HEK293T (cell line): ENCODE data around the gene PRKAG2.

Source experiments
- CTCF ChIA-PET: fragments of 350-600 bp; formaldehyde crosslinking; extraction: SDS; loops from one replicate; lab custom pipeline; 2021; ENCODE audit warnings: antibody characterized with exemption, inconsistent platforms; lab: Yijun Ruan, JAX
- POLR2A ChIA-PET: fragments of 350-600 bp; formaldehyde crosslinking; extraction: SDS; loops from one replicate; lab custom pipeline; 2020; ENCODE audit warnings: antibody characterized with exemption, inconsistent platforms; lab: Yijun Ruan, JAX
- DNase-seq: peaks from one replicate; pipeline ENCODE4 v3.0.0; 2012; ENCODE audit warnings: mixed read lengths; ENCODE audit errors: extremely low spot score
- ARNT ChIP-seq: fragments of 450-650 bp; IDR thresholded peaks from 2 replicates; pipeline ENCODE4 v1.6.1; 2017; ENCODE audit warnings: mild to moderate bottlenecking
- BHLHE40 ChIP-seq: fragments of 450-650 bp; IDR thresholded peaks from 2 replicates; pipeline ENCODE4 v1.6.1; 2016; ENCODE audit warnings: mild to moderate bottlenecking, moderate library complexity, borderline replicate concordance
- CTBP1 ChIP-seq: fragments of 450-650 bp; IDR thresholded peaks from 2 replicates; pipeline ENCODE4 v1.6.1; 2016; ENCODE audit warnings: borderline replicate concordance
- ELF4 ChIP-seq: fragments of 450-650 bp; IDR thresholded peaks from 2 replicates; pipeline ENCODE4 v1.6.1; 2017; ENCODE audit warnings: antibody characterized with exemption
- FOXA1 ChIP-seq: fragments of 450-650 bp; IDR thresholded peaks from 2 replicates; pipeline ENCODE4 v1.6.1; 2016; ENCODE audit warnings: mild to moderate bottlenecking
- FOXK2 ChIP-seq: fragments of 450-650 bp; IDR thresholded peaks from 2 replicates; pipeline ENCODE4 v1.6.1; 2016; ENCODE audit warnings: mild to moderate bottlenecking
- FOXM1 ChIP-seq: fragments of 450-650 bp; IDR thresholded peaks from 2 replicates; pipeline ENCODE4 v1.6.1; 2017; ENCODE audit warnings: mild to moderate bottlenecking, borderline replicate concordance
- HDGF ChIP-seq: fragments of 450-650 bp; IDR thresholded peaks from 2 replicates; pipeline ENCODE4 v1.6.1; 2017; ENCODE audit warnings: antibody characterized with exemption, borderline replicate concordance
- L3MBTL2 ChIP-seq: fragments of 450-650 bp; conservative IDR thresholded peaks from 2 replicates; pipeline ENCODE4 v1.6.1; 2016; ENCODE audit warnings: mild to moderate bottlenecking
- LEF1 ChIP-seq: fragments of 450-650 bp; IDR thresholded peaks from 2 replicates; pipeline ENCODE4 v1.6.1; 2017; ENCODE audit warnings: mild to moderate bottlenecking, borderline replicate concordance
- NFRKB ChIP-seq: fragments of 450-650 bp; IDR thresholded peaks from 2 replicates; pipeline ENCODE4 v1.6.1; 2016; ENCODE audit warnings: mild to moderate bottlenecking, moderate library complexity
- SP1 ChIP-seq: fragments of 450-650 bp; IDR thresholded peaks from 2 replicates; pipeline ENCODE4 v1.6.1; 2017
- SUZ12 ChIP-seq: fragments of 450-650 bp; IDR thresholded peaks from 2 replicates; pipeline ENCODE4 v1.6.1; 2016; ENCODE audit warnings: mild to moderate bottlenecking
- TARDBP ChIP-seq: fragments of 450-650 bp; IDR thresholded peaks from 2 replicates; pipeline ENCODE4 v1.6.1; 2016
- ZNF384 ChIP-seq: fragments of 450-650 bp; IDR thresholded peaks from 2 replicates; pipeline ENCODE4 v1.6.1; 2016
- TF ChIP-seq, protein P1 (sequence below): fragments of 450-650 bp; IDR thresholded peaks from 2 replicates; pipeline ENCODE4 v1.6.1; 2016

PRKAG2 gene

DNA sequence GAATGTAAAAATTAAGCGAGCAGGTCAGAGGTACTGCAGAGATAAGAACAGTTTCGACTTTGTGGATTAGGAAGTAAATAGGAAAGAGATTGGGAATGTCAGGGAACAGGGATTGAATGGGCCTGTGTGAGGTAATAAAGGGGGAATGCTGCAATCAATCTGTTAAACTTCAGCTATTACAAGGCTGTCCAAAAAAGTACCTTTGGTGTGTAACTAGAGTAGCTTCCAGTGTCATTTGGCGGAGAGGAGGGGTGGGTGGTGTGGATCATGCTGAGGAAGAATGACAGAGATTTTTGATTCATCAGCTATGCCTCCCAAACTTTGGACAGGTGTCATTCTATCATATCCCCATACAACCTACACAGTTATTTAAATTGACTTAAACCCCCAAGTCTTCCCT, 229.0 kb downstream of the PRKAG2 start:
- ChIA-PET POLR2A (no interaction called here), CTCF (interaction anchor here (0.5 kb wide), 1 partner anchor 12 kb away, joined by 3 read pairs; no protein-coding TSS in a partner anchor)
- DNase-seq, result no peak
- no peak for TF ChIP-seq FOXM1
- no peak for TF ChIP-seq FOXK2
- TF ChIP-seq ARNT, result no peak

DNA sequence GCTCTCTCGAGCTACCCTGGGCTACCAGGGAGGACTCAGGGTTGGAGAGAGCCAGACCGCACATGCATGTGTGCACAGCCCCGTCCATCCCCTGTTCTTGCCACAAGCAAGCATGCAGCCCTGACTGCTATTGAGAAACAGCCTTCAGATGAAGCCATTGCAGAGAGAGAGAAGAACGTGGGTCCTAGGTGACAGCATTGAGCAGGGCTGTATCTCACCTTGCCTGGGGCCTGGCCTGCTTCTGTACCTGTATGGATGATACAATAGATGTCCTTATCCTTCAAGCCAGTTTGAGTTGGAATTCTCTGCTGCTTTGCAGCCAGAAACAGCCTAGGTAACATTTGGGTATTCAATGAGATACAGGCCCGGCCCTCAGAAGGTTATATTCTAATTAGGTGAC, 229.9 kb downstream of the PRKAG2 start:
- TF ChIP-seq ZNF384 (no peak), LEF1 (no peak), FOXA1 (no peak), ARNT (no peak), L3MBTL2 (no peak), BHLHE40 (no peak), NFRKB (no peak), FOXK2 (no peak), FOXM1 (no peak), HDGF (no peak), ELF4 (no peak), CTBP1 (no peak), TARDBP (no peak), SP1 (no peak), SUZ12 (no peak)
- TF ChIP-seq, protein P1, sequence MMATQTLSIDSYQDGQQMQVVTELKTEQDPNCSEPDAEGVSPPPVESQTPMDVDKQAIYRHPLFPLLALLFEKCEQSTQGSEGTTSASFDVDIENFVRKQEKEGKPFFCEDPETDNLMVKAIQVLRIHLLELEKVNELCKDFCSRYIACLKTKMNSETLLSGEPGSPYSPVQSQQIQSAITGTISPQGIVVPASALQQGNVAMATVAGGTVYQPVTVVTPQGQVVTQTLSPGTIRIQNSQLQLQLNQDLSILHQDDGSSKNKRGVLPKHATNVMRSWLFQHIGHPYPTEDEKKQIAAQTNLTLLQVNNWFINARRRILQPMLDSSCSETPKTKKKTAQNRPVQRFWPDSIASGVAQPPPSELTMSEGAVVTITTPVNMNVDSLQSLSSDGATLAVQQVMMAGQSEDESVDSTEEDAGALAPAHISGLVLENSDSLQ, result no peak
- no peak for DNase-seq
- CTCF ChIA-PET, result no interaction called here
- POLR2A ChIA-PET, result no interaction called here

DNA sequence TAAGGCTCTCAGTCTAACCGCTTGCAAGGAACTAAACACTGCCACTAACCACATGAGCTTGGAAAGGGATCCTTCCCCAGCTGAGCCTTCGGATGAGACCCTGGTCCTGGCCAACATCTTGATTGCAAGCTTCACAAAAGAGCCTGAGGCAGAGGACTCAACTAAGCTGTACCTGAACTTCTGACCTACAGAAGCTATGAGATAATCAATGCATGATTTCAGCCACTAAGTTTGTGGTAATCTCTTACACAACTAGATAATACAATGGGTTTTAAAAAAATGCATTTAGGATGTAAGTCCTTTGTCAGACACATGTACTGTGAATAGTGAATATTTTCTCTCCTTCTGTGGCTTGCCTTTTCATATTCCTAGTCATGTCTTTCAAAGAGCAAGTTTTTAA, 231.6 kb downstream of the PRKAG2 start:
- DNase-seq, result no peak
- no peak for TF ChIP-seq SUZ12
- TF ChIP-seq ELF4, result no peak
- TF ChIP-seq LEF1, result no peak
- no peak for TF ChIP-seq TARDBP
- ChIA-PET POLR2A (no interaction called here), CTCF (no interaction called here)

DNA sequence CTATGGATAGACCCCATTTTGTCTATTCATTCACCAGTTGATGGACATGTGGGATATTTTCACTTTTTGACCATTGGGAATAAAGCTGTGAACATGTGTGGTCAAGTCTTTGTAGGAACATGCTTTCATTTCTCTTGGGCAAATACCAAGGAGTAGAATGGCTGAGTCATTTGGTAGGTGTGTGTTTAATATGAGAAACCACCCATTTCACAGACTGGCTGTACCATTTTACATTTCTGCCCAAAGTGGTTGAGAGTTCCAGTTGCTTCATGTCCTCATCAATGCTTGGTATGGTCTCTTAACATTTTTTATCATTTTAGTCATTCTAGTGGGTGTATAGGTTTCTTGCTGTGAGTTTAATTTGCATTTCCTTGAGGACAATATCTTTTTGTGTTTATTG, 232.4 kb downstream of the PRKAG2 start:
- POLR2A ChIA-PET, result no interaction called here
- TF ChIP-seq L3MBTL2 (no peak), FOXA1 (no peak), FOXM1 (no peak), FOXK2 (no peak), ZNF384 (no peak), SUZ12 (no peak), NFRKB (no peak), ELF4 (no peak), HDGF (no peak), SP1 (no peak), BHLHE40 (no peak), TARDBP (no peak), CTBP1 (no peak), ARNT (no peak), LEF1 (no peak)
- TF ChIP-seq, protein P1, result no peak
- no peak for DNase-seq
- CTCF ChIA-PET, result no interaction called here

DNA sequence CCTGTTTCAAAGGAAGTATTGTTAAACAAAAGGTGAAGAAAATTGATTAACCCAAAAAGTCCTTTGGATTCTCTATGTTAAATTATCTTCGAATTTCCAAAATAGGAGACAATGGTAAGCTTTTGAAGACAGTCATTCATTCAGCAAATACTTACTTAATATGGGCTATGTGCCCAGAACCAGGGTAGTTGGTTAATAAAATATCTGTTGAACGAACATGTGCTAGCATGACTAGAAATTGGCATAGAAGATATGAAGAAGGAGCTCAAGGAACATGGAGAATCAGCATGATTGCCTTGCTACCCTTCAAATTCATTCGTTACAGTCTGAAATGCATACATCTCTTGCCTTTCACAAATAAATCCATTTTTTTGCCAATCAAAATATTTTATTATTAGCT, 234.2 kb downstream of the PRKAG2 start:
- CTCF ChIA-PET, result interaction anchor here (1.4 to 1.5 kb wide), 2 partner anchors 11 kb away, joined by 6 to 7 read pairs; no protein-coding TSS in a partner anchor
- TF ChIP-seq TARDBP (no peak), LEF1 (no peak), NFRKB (no peak), FOXM1 (no peak), SP1 (no peak), ARNT (no peak), HDGF (no peak), BHLHE40 (no peak), SUZ12 (no peak), L3MBTL2 (no peak), FOXA1 (no peak), ZNF384 (no peak), CTBP1 (no peak), ELF4 (no peak), FOXK2 (no peak)
- TF ChIP-seq, protein P1, result no peak
- DNase-seq, result no peak
- POLR2A ChIA-PET, result no interaction called here

DNA sequence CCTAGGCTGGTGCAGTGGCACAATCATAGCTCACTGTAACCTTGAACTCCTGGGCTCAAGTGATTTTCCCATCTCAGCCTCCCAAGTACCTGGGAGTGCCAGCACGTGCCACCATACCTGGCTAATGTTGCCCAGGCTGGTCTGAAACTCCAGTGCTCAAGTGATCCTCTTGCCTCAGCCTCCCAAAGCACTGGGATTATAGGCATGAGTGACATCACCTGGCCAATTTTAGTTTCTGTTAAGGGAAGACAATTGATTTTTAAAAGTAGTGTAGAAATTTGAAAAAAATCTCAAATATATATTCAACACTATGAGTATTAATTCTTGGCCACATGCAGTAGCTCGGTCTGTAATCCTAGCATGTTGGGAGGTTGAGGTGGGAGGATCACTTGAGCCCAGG, 235.3 kb downstream of the PRKAG2 start:
- CTCF ChIA-PET, result interaction anchor here (1.5 kb wide), 1 partner anchor 10 kb away, joined by 7 read pairs; no protein-coding TSS in a partner anchor
- no peak for DNase-seq
- POLR2A ChIA-PET, result no interaction called here
- TF ChIP-seq L3MBTL2 (no peak), HDGF (no peak), TARDBP (no peak), ELF4 (no peak), LEF1 (no peak), SUZ12 (no peak), FOXK2 (no peak), SP1 (no peak), ARNT (no peak), ZNF384 (no peak), FOXA1 (no peak), CTBP1 (no peak), NFRKB (no peak), BHLHE40 (no peak), FOXM1 (no peak)
- TF ChIP-seq, protein P1, result no peak
